NOMO-1 treated with DMSO at 0.1 percent for 48 hours (cell line): ENCODE measurements around the gene RXFP3.
"Not testable (repeated sequence)": the region's sequence is repeated elsewhere in the genome, so short reads cannot be mapped to it uniquely, and the experiment has no call there.

Source experiments
- DNase-seq: peaks from one replicate; lab custom pipeline; 2025; ENCODE audit not compliant: unreplicated experiment; lab: John Stamatoyannopoulos, UW

The RXFP3 gene, protein sequence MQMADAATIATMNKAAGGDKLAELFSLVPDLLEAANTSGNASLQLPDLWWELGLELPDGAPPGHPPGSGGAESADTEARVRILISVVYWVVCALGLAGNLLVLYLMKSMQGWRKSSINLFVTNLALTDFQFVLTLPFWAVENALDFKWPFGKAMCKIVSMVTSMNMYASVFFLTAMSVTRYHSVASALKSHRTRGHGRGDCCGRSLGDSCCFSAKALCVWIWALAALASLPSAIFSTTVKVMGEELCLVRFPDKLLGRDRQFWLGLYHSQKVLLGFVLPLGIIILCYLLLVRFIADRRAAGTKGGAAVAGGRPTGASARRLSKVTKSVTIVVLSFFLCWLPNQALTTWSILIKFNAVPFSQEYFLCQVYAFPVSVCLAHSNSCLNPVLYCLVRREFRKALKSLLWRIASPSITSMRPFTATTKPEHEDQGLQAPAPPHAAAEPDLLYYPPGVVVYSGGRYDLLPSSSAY

DNA sequence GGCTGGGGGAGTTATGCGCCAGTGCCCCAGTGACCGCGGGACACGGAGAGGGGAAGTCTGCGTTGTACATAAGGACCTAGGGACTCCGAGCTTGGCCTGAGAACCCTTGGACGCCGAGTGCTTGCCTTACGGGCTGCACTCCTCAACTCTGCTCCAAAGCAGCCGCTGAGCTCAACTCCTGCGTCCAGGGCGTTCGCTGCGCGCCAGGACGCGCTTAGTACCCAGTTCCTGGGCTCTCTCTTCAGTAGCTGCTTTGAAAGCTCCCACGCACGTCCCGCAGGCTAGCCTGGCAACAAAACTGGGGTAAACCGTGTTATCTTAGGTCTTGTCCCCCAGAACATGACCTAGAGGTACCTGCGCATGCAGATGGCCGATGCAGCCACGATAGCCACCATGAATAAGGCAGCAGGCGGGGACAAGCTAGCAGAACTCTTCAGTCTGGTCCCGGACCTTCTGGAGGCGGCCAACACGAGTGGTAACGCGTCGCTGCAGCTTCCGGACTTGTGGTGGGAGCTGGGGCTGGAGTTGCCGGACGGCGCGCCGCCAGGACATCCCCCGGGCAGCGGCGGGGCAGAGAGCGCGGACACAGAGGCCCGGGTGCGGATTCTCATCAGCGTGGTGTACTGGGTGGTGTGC is at the start of gene RXFP3:
TSS of gene RXFP3 (plus strand) at position 6 of the 636 bp plus-strand sequence. CDS start at position 361, 355 bp downstream.
- no peak for DNase-seq

DNA sequence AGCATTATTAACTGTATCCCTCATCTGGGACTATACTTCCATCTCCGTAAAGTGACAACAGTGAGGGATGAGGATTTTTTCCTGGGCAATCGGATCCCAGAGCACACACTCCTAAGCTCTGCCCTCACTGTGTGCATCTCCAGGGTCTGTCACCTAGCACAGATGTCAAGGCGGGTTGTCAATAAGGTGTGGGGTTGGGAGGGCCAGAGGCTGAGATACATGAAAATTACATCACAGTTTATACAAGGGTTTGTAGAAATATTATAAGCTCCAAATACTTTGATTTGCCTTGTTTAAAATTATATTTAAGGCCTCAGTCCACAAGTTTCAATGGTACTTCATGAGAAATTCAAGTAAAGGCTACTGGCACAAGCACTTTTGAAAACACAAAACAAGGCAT is 48.9 kb upstream of the RXFP3 start:
- no peak for DNase-seq

- no peak for DNase-seq
Observed at GRCh38 chr5:33888587-33888986, 47.6 kb upstream of the RXFP3 start.

DNA sequence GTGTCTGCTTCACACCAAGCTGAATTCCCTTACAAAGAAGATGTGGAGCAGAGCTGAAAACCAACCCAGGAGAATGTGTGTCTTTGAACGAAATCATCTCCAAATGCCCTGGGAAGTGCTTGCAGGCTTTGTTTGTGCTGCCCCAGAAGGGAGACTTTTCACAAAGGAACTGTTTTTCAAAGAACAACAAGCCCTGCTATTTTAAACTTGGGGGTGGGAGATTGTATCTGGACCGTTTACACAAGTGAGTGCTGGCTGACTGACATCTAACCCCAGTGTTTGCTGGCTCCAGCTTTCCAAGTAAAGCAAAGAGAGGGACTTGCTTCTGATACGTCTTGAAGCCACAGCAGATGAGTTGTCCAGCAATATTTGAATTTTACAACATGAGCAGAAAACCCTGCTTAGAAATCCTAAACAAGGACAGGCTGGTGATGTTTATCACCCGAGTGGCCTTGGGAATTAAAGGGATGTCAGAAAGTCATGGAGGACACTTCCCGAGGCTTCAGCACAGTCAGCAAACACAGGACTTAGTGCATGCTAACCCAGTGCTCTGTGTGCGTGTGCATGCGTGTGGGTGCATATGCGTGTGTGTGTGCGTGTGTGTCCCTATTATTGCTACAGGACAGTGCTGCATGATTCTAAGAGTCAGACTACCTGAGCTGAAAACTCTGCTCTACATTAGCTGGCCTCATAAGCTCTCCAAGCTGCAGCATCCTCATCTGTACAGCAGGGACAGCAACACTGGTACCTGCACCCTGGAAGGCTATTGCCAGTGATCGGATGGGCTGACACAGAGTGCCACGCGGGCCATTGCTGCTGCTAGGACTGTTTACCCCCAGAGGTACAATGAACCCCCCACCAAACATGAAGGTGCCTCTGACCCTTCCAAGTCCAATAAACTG is 45.8 kb upstream of the RXFP3 start:
- no peak for DNase-seq

GRCh38 chr5:33891446-33891787 is 44.8 kb upstream of the RXFP3 start:
- no peak for DNase-seq

DNA sequence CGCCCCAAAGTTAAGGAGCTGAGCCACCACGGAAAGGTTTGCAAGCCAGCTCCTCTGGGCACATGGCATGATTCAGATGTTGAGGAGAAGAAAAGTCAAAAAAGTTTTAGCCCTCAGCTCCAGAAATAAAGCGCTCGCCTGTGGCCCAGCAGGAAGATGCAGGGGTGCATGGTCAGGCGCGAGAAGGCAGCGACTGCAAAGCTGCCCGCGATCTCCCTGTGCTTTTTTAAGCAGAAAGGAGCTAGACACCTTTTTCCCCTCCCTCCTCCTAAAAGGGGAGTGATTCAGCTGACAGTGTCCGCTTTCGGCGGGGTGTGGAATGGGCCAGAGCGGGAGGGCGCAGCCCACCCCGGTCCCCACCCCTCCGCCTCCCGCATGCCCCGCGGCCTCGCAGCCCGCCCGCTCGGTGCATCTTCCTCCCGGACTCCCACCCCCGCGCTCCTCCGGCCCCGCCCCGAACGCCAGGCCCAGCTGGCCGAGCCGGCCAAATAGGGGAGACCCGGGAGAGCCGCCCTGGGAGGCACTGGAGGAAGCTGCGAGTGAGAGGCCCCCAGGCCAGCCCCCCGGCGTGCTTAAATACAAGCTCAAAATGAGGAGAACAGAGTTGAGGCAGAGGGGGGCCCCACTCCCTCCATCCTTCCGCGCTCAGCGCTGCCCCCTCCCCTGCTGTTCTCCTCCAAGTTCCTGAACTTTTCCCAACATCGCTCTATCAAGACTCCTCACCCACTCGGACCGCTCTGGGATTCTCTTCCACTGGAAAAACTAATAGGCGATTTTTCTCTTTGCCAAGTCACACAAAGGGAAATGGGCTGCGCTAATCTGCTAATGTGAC is 44.2 kb upstream of the RXFP3 start, which contains the start of gene ADAMTS12:
TSS of gene ADAMTS12 (minus strand) at position 203 of the 832 bp plus-strand sequence. CDS start at position 69, 134 bp downstream.
- no peak for DNase-seq

DNA sequence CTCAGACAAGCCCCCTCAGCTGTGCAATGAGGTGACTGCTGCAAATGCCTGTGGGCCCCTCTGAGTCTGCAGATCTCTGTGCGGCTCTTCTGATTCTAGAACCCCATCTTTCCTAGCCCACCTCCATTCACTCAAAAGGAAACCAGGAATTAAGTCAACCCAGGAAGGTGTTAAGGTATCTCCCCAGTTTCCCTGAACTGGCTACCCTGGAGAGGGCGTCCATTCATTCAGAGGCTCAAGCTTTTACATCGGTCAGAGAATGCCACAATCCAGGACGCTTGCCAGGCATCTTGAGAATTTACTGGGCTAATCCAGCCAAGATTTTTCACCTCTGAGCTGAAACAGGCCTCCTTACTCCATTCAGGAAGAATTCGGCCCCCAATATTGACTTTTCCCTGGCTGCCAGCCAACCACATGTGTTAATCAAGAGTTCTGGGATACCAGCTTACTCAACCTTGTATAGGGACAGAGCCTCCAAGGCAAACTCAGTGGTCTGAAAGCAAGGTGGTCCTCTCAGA is 43.5 kb upstream of the RXFP3 start:
- DNase-seq: no peak

GRCh38 chr5:33894566-33894965 is 41.6 kb upstream of the RXFP3 start:
- no peak for DNase-seq

DNA sequence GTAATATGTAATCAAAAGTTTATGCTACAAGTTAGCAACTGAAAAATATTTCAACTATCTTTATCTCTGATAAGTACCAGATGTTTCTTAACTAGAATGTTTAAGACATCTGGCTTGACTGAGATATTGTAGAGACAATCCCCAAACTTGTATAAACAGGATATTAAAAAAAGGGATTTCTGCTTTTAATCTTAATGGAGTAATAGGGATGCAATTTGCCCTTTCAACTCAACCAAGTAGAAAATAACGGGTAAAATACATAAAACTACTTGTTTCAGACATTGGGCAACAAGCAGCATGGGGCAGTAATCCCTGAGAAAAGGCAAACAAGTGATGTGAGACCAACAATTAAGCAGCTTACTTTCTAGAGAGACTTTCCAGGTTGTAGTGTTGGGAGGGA is 35.0 kb upstream of the RXFP3 start:
- DNase-seq: no peak

DNA sequence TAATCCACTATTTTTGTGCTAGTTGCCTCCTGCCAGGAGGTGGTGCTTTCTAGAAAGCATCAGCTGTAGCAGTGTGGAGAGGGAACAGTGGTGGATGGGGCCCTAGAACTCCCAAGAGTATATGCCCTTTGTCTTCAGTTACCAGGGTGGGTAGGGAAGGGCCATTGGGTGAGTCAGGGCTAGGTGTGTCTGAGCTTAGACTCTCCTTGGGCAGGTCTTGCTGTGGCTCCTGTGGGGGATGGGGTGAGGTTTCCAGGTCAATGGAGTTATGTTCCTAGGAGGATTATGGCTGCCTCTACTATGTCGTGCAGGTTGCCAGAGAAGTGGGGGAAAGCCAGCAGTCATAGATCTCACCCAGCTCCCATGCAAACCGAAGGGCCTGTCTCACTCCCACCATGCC is 33.1 kb upstream of the RXFP3 start:
- no peak for DNase-seq

GRCh38 chr5:33905381-33905780 is 30.8 kb upstream of the RXFP3 start:
- no peak for DNase-seq

DNA sequence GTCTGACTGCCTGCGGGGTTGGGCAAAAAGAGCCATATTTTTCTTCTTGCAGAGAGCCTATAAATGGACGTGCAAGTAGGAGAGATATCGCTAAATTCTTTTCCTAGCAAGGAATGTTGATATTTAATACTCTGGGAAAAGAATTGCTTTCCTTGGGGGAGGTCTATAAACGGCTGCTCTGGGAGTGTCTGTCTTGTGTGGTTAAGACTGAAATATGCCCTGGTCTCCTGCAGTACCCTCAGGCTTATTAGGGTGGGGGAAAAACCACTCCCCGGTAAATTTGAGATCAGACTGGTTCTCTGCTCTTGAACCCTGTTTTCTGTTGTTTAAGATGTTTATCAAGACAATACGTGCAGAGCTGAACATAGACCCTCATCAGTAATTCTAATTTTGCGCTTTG is 29.9 kb upstream of the RXFP3 start:
- DNase-seq: not testable (repeated sequence)

DNA sequence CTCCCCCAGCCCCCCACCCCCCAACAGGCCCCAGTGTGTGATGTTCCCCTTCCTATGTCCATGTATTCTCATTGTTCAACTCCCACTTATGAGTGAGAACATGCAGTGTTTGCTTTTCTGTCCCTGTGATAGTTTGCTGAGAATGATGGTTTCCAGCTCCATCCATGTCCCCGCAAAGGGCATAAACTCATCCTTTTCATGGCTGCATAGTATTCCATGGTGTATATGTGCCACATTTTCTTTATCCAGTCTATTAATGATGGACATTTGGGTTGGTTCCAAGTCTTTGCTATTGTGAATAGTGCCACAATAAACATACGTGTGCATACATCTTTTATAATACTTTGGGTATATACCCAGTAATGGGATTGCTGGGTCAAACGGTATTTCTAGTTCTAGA is 21.3 kb upstream of the RXFP3 start:
- not testable (repeated sequence) for DNase-seq

DNA sequence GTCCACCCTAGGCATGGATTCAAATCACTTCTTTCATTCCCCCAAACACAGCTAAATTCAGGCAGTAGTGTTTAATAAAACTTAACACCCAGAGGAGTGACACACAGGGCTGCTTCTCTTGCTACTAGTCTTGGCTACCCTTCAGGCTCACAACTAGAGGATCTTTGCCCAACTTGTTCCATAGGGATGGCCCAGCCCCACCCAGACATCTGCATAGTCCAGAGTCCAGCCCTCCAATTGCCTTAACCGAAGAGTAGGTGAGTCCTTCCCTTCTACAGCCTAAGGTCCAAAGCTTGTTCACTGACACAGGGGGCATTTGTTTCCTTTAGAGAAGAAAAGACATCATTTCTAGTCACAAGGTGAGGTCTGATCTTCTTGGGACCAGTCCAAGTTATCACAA is 15.2 kb upstream of the RXFP3 start:
- no peak for DNase-seq

DNA sequence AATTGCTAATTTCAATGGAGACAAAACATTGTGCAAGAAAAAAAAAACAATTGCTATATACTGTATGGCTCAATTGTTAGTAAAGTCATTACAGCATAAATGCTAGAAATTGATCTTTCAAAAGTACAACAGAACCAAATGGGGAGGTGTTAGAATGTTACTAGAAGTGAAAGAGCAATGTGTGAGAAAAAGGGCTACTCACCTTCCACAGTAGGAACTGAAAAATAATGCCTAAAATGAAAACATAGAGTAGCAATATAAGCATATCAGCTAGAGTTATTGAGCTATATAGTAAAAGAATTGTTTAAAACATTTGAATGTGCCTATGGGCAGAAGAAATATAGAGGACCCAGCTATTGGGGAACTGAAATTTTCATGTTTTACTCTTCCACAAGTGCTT is 10.9 kb upstream of the RXFP3 start:
- DNase-seq: no peak

GRCh38 chr5:33927685-33928084 is 8.5 kb upstream of the RXFP3 start:
- DNase-seq: no peak

GRCh38 chr5:33928283-33928682 is 7.9 kb upstream of the RXFP3 start:
- DNase-seq: no peak

GRCh38 chr5:33929925-33930690 is 6.1 kb upstream of the RXFP3 start:
- no peak for DNase-seq

DNA sequence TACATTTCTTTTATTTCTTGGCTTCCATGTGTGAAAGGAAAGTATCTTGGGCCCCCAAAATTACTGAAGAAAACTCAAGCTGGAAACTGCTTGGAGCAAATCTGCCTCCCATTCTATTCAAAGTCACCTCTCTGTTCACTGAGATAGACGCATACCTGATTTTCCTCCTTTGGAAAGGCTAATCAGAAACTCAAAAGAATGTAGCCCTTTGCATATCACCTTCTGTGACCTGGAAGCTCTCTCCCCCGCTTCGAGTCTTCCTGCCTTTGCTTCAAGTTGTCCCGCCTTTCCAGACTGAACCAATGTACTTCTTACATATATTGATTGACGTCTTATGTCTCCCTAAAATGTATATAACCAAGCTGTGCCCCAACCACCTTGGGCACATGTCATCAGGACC is 5.0 kb upstream of the RXFP3 start:
- no peak for DNase-seq
